GM12878 (cell line): Measurements from ENCODE around the gene C19orf81. TPM values are rescaled to one million over a fixed set of nuclear protein-coding genes. Genes with fewer than 3 reads are reported as not detected.

ENCODE experiments used
- ATAC-seq: fragments of 200-7000 bp; cut with Tn5 transposase; 3 replicates; pipeline ENCODE4 v1.9.1; 2020; ENCODE audit warnings: mild to moderate bottlenecking, moderate library complexity
- BruUV-seq: library from RNA; stranded (reverse); fragments of 400-500 nt; replicated peaks from 2 replicates; lab custom pipeline; 2021; lab: Mats Ljungman, UMichigan
- CTCF ChIA-PET: fragments of 300-600 bp; sonication (Branson Sonifier 250); formaldehyde crosslinking; extraction: SDS; loops from one replicate; lab custom pipeline; 2021; ENCODE audit warnings: inconsistent platforms; lab: Yijun Ruan, JAX
- POLR2A ChIA-PET: fragments of 350-600 bp; formaldehyde crosslinking; extraction: SDS; loops from one replicate; lab custom pipeline; 2021; ENCODE audit warnings: inconsistent platforms; lab: Charles Lee
- RAD21 ChIA-PET: fragments of 300-600 bp; sonication (Branson Sonifier 250); formaldehyde crosslinking; loops from one replicate; lab custom pipeline; 2023; ENCODE audit warnings: antibody characterized with exemption; ENCODE audit not compliant: unreplicated experiment; lab: Charles Lee
- SMC1A ChIA-PET: fragments of 300-600 bp; sonication (Branson Sonifier 250); formaldehyde crosslinking; loops from one replicate; lab custom pipeline; 2023; ENCODE audit not compliant: unreplicated experiment, uncharacterized antibody; lab: Charles Lee
- DNase-seq: peaks from one replicate; pipeline ENCODE4 v3.0.0-alpha.2; 2011; ENCODE audit warnings: low read depth, low spot score
- FAIRE-seq: peaks from 3 replicates; lab custom pipeline; 2011; peaks lifted over from hg19 to GRCh38; lab: Jason Lieb, UNC
- H2AFZ ChIP-seq: 2 replicates; pipeline ENCODE4 v1.6.0; 2011; ENCODE audit warnings: low read depth, low read length, control low read depth; ENCODE audit not compliant: control insufficient read depth
- H3K27ac ChIP-seq: 2 replicates; pipeline ENCODE4 v1.5.1; 2011; ENCODE audit warnings: control low read depth; ENCODE audit not compliant: control insufficient read depth, insufficient read depth
- H3K27me3 ChIP-seq, 2 experiments: replicated peaks in 1 of 2; 2 replicates each; pipeline versions ENCODE4 v1.6.0 to v1.6.1; 2011; ENCODE audit warnings: low read length in 1 of 2; ENCODE audit not compliant: control insufficient read depth in 2 of 2, insufficient read depth in 2 of 2
- H3K36me3 ChIP-seq, 2 experiments: 2 replicates each; pipeline ENCODE4 v1.5.1; 2011; ENCODE audit warnings: low read length in 1 of 2; ENCODE audit not compliant: control insufficient read depth in 2 of 2, insufficient read depth in 2 of 2
- H3K4me1 ChIP-seq: 2 replicates; pipeline ENCODE4 v1.6.1; 2011; ENCODE audit warnings: mild to moderate bottlenecking, low read length, moderate library complexity, mixed read lengths; ENCODE audit not compliant: control insufficient read depth, insufficient read depth
- H3K4me2 ChIP-seq: 2 replicates; pipeline ENCODE4 v1.6.0; 2011; ENCODE audit warnings: control low read depth; ENCODE audit not compliant: control insufficient read depth, insufficient read depth
- H3K4me3 ChIP-seq: fragments of 200-600 bp; sonication (generic); 2 replicates; pipeline ENCODE4 v1.5.1; 2016
- H3K79me2 ChIP-seq: 2 replicates; pipeline ENCODE4 v1.6.0; 2011; ENCODE audit warnings: low read length; ENCODE audit not compliant: control insufficient read depth, insufficient read depth
- H3K9ac ChIP-seq: 2 replicates; pipeline ENCODE4 v1.8.0; 2011; ENCODE audit warnings: low read length, control low read depth, mixed read lengths; ENCODE audit not compliant: control insufficient read depth, insufficient read depth
- H3K9me3 ChIP-seq: replicated peaks from 3 replicates; pipeline ENCODE4 v1.5.1; 2011; ENCODE audit warnings: mild to moderate bottlenecking, low read length; ENCODE audit not compliant: control insufficient read depth, insufficient read depth
- H4K20me1 ChIP-seq: 2 replicates; pipeline ENCODE4 v1.6.0; 2011; ENCODE audit not compliant: control insufficient read depth, insufficient read depth
- ATF2 ChIP-seq: IDR thresholded peaks from 2 replicates; pipeline ENCODE4 v1.6.1; 2012; ENCODE audit warnings: low read length, inconsistent platforms
- BMI1 ChIP-seq: fragments of 450-650 bp; IDR thresholded peaks from 2 replicates; pipeline ENCODE4 v1.6.1; 2016; ENCODE audit warnings: mild to moderate bottlenecking, moderate library complexity, borderline replicate concordance
- CREB1 ChIP-seq: IDR thresholded peaks from 2 replicates; pipeline ENCODE4 v1.6.1; 2012; ENCODE audit warnings: low read depth, mild to moderate bottlenecking, inconsistent platforms
- EED ChIP-seq: sonication (generic); IDR thresholded peaks from 2 replicates; pipeline ENCODE4 v1.6.1; 2016; ENCODE audit warnings: antibody characterized with exemption, low read depth
- MEF2A ChIP-seq: IDR thresholded peaks from 2 replicates; pipeline ENCODE4 v1.6.1; 2011; ENCODE audit warnings: low read depth, mild to moderate bottlenecking, low read length, moderate library complexity; ENCODE audit not compliant: insufficient read depth
- NR2C1 ChIP-seq: fragments of 450-650 bp; IDR thresholded peaks from 2 replicates; pipeline ENCODE4 v1.6.1; 2017; ENCODE audit warnings: antibody characterized with exemption, mild to moderate bottlenecking, moderate library complexity
- RUNX3 ChIP-seq: IDR thresholded peaks from 2 replicates; pipeline ENCODE4 v1.6.1; 2012; ENCODE audit warnings: low read length, inconsistent platforms
- USF2 ChIP-seq: IDR thresholded peaks from 2 replicates; pipeline ENCODE4 v1.6.1; 2011; ENCODE audit warnings: low read depth, low read length, improper control_type of control experiment, borderline replicate concordance
- ZBED1 ChIP-seq: IDR thresholded peaks from 2 replicates; pipeline ENCODE4 v1.6.1; 2016; ENCODE audit warnings: borderline replicate concordance
- ZNF217 ChIP-seq: fragments of 450-650 bp; IDR thresholded peaks from 2 replicates; pipeline ENCODE4 v1.6.1; 2017; ENCODE audit warnings: antibody characterized with exemption, mild to moderate bottlenecking
- WGBS: methylation state at CpG from one replicate; pipeline ENCODE4 v1.1.6; 2016; ENCODE audit warnings: low lambda C conversion rate; ENCODE audit not compliant: insufficient replicate concordance, insufficient coverage; ENCODE audit errors: missing lambda C conversion rate; 5-methylcytosine and 5-hydroxymethylcytosine counted together
- in situ Hi-C: fragments of 300-500 bp; cut with MboI; formaldehyde crosslinking; loops from 9 replicates; pipeline ENCODE4 v1.14.3; 2018; ENCODE audit warnings: mixed read lengths
- intact Hi-C: fragments of 100-400 bp; cut with micrococcal nuclease; formaldehyde crosslinking; loops from one replicate; pipeline ENCODE4 v1.14.2; 2022; ENCODE audit not compliant: unreplicated experiment
- polyA plus RNA-seq, 11 experiments: library from polyadenylated mRNA; depleted of rRNA in 4 of 11; unstranded in 6 of 11; stranded (reverse) in 5 of 11; fragments of >200 nt; fragmentation: Nextera tagmentation in 4 of 11; fragmentation: Illumina TruSeq in 1 of 11; extraction: Ambion mirVana in 4 of 11; extraction: Trizol in 1 of 11; gene quantifications; 1 replicate in 1 of 11; 2 replicates in 10 of 11; pipeline versions ENCODE4 v1.2.1 to v1.2.3, GENCODE V29; 2011 to 2016; ENCODE audit warnings: inconsistent platforms in 2 of 11, missing spikeins in 2 of 11, low read depth in 1 of 11
- total RNA-seq, 4 experiments: library from RNA; depleted of rRNA in 3 of 4; stranded (reverse); fragments of >200 nt in 3 of 4; fragmentation: Illumina TruSeq in 1 of 4; extraction: Trizol in 1 of 4; gene quantifications; 2 replicates each; pipeline versions ENCODE4 v1.2.1 to v1.2.3, GENCODE V29; 2013 to 2021
- TF ChIP-seq, protein P1 (sequence below): IDR thresholded peaks from 2 replicates; pipeline ENCODE4 v1.6.1; 2012; ENCODE audit warnings: low read depth, low read length, improper control_type of control experiment
- TF ChIP-seq, protein P2 (sequence below): IDR thresholded peaks from 2 replicates; pipeline ENCODE4 v1.6.1; 2012; ENCODE audit warnings: improper control_type of control experiment, low read depth, low read length; ENCODE audit not compliant: insufficient replicate concordance
- TF ChIP-seq, protein P3 (sequence below): IDR thresholded peaks from 2 replicates; pipeline ENCODE4 v1.6.1; 2011; ENCODE audit warnings: mild to moderate bottlenecking, low read depth, low read length, moderate library complexity; ENCODE audit not compliant: insufficient replicate concordance

C19orf81 gene
- total and polyA plus RNA-seq, 10 of the 15 experiments (the other 5 are each of a cell fraction or from before 2014, with no cell fraction given): 0.69 TPM; not detected in 9

DNA sequence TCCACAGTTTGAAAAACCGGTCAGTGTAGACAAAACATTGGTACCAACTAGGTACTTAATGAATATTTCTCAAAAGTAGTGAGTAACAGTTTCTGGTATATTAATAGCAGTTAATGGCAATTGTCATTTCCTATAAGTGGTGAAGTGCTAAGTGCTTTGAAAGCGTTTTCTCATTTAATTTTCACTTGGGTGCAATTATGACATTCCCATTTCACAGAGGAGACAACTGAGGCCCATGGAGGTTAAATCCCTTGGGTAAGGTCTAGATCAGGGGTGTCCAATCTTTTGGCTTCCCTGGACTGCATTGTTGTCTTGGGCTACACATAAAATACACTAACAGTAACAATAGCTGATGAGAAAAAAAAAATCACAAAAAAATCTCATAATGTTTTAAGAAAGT lies 8.9 kb upstream of the C19orf81 start:
- ChIA-PET RAD21 (no interaction called here), POLR2A (no interaction called here), SMC1A (no interaction called here), CTCF (no interaction called here)
- Histone ChIP-seq H2AFZ (no peak overlapping the region), H3K27ac (no peak overlapping the region), H3K4me2 (no peak overlapping the region), H3K27me3 (peaks cover 2 to 5% of the 10 kb centered on the region in 2 experiments; a peak in 3 of 4 replicates), H3K4me3 (no peak overlapping the region), H3K79me2 (no peaks in the 10 kb centered on the region), H3K9me3 (no peaks in the 10 kb centered on the region; the same call in 2 of the 3 replicates), H3K9ac (no peak overlapping the region), H4K20me1 (no peaks in the 10 kb centered on the region), H3K4me1 (no peaks in the 10 kb centered on the region), H3K36me3 (no peaks in the 10 kb centered on the region)
- in situ Hi-C loops: no loop called here
- WGBS: 10% methylated on average over 2 of the region's 2 CpGs
- no TSS peak for BruUV-seq
- DNase-seq (no peak), ATAC-seq (no peak), FAIRE-seq (no peak)
- intact Hi-C loops: no loop called here
- TF ChIP-seq MEF2A (no peak), NR2C1 (no peak), RUNX3 (no peak), USF2 (no peak), ATF2 (no peak), EED (no peak), ZBED1 (no peak), BMI1 (no peak), ZNF217 (no peak), CREB1 (no peak)
- TF ChIP-seq, protein P1, sequence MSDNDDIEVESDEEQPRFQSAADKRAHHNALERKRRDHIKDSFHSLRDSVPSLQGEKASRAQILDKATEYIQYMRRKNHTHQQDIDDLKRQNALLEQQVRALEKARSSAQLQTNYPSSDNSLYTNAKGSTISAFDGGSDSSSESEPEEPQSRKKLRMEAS: no peak
- TF ChIP-seq, protein P2, sequence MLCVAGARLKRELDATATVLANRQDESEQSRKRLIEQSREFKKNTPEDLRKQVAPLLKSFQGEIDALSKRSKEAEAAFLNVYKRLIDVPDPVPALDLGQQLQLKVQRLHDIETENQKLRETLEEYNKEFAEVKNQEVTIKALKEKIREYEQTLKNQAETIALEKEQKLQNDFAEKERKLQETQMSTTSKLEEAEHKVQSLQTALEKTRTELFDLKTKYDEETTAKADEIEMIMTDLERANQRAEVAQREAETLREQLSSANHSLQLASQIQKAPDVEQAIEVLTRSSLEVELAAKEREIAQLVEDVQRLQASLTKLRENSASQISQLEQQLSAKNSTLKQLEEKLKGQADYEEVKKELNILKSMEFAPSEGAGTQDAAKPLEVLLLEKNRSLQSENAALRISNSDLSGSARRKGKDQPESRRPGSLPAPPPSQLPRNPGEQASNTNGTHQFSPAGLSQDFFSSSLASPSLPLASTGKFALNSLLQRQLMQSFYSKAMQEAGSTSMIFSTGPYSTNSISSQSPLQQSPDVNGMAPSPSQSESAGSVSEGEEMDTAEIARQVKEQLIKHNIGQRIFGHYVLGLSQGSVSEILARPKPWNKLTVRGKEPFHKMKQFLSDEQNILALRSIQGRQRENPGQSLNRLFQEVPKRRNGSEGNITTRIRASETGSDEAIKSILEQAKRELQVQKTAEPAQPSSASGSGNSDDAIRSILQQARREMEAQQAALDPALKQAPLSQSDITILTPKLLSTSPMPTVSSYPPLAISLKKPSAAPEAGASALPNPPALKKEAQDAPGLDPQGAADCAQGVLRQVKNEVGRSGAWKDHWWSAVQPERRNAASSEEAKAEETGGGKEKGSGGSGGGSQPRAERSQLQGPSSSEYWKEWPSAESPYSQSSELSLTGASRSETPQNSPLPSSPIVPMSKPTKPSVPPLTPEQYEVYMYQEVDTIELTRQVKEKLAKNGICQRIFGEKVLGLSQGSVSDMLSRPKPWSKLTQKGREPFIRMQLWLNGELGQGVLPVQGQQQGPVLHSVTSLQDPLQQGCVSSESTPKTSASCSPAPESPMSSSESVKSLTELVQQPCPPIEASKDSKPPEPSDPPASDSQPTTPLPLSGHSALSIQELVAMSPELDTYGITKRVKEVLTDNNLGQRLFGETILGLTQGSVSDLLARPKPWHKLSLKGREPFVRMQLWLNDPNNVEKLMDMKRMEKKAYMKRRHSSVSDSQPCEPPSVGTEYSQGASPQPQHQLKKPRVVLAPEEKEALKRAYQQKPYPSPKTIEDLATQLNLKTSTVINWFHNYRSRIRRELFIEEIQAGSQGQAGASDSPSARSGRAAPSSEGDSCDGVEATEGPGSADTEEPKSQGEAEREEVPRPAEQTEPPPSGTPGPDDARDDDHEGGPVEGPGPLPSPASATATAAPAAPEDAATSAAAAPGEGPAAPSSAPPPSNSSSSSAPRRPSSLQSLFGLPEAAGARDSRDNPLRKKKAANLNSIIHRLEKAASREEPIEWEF: no peak
- TF ChIP-seq, protein P3, sequence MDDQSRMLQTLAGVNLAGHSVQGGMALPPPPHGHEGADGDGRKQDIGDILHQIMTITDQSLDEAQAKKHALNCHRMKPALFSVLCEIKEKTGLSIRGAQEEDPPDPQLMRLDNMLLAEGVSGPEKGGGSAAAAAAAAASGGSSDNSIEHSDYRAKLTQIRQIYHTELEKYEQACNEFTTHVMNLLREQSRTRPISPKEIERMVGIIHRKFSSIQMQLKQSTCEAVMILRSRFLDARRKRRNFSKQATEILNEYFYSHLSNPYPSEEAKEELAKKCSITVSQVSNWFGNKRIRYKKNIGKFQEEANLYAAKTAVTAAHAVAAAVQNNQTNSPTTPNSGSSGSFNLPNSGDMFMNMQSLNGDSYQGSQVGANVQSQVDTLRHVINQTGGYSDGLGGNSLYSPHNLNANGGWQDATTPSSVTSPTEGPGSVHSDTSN: no peak
